ENCODE results near the gene USP31.

Gene USP31

DNA sequence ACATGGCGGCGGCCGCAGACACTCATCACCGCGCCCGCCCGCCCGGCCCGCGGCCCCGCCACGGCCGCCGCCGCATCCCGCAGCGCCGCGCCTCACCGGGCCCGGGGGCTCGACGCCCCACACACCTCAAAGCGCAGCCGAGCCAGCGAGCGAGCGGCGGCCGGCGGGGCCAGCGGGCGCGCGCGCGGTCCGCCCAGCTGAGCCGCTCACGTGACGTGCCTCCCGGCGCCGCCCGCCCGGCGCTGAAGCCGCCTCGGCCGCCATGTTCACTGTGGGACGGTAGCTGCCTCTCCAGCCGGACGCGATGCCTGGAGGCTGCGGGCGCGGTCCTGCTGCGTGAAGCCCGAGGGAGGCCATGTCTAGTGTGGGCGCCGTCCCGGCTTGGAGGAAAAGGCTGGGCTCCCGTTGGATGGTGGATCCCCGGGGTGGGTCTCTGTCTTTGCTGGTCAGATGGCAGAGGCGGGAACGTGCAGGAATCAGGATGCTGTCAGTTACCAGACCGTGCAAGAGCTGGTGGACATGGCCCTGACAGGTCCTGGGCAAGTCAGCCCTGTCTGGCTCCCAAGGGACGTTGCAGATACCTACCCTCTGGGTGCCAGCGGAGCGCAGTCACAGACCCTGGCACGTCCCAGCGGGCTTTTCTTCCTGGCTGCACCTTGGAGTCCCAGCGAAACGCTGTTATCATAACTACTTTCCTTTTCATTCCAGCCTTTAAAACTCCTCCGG, at the start of gene USP31:
TSS of gene USP31 (minus strand) at position 186 of the 726 bp plus-strand sequence. CDS start at position 4, 182 bp downstream.
- Histone ChIP-seq H3K4me3 (ENCODE audit: low read depth, low read length) (peak within 1 kb of the TSS; percentile 72), H3K27ac (peak within 1 kb of the TSS; percentile 32), H3K36me3 (replicated peaks) (no peaks in the 10 kb centered on the region), H3K27me3 (replicated peaks) (no peaks in the 10 kb centered on the region)
- in situ Hi-C loops (cut with HindIII; ENCODE audit: low pct_ligation_motif_present, low sequenced_read_pairs) = no loop called here
- TF ChIP-seq, protein P1, sequence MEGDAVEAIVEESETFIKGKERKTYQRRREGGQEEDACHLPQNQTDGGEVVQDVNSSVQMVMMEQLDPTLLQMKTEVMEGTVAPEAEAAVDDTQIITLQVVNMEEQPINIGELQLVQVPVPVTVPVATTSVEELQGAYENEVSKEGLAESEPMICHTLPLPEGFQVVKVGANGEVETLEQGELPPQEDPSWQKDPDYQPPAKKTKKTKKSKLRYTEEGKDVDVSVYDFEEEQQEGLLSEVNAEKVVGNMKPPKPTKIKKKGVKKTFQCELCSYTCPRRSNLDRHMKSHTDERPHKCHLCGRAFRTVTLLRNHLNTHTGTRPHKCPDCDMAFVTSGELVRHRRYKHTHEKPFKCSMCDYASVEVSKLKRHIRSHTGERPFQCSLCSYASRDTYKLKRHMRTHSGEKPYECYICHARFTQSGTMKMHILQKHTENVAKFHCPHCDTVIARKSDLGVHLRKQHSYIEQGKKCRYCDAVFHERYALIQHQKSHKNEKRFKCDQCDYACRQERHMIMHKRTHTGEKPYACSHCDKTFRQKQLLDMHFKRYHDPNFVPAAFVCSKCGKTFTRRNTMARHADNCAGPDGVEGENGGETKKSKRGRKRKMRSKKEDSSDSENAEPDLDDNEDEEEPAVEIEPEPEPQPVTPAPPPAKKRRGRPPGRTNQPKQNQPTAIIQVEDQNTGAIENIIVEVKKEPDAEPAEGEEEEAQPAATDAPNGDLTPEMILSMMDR (IDR thresholded peaks at IDR 0.05; ENCODE audit: low read depth, low read length, missing control alignments) = no peak
- DNase-seq = peak; percentile 95

DNA sequence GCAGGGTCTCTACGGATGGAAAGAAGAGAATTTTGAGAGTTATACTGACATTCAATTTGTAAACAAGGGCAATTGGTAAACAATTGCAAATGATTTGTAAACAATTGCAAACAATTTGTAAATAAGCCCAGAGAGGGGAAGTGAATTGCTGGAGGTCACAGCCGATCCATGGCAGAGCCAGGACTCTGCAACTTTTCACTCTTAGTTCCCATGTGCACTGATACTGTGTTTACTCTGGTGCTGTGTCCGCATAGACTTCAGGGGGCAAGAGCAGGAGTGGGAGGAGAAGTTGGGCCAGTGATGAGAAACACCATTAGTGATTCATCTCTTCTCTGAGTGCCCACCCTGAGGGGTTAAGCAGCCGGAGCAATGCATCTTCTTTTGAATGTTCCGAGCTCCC, 47.3 kb upstream of the USP31 start:
- Histone ChIP-seq H3K27me3 (replicated peaks) (no peaks in the 10 kb centered on the region), H3K4me3 (ENCODE audit: low read depth, low read length) (no peak overlapping the region), H3K36me3 (replicated peaks) (no peaks in the 10 kb centered on the region), H3K27ac (no peak overlapping the region)
- TF ChIP-seq, protein P1 (IDR thresholded peaks at IDR 0.05; ENCODE audit: low read depth, low read length, missing control alignments) = no peak
- in situ Hi-C loops (cut with HindIII; ENCODE audit: low pct_ligation_motif_present, low sequenced_read_pairs) = no loop called here
- no peak for DNase-seq

DNA sequence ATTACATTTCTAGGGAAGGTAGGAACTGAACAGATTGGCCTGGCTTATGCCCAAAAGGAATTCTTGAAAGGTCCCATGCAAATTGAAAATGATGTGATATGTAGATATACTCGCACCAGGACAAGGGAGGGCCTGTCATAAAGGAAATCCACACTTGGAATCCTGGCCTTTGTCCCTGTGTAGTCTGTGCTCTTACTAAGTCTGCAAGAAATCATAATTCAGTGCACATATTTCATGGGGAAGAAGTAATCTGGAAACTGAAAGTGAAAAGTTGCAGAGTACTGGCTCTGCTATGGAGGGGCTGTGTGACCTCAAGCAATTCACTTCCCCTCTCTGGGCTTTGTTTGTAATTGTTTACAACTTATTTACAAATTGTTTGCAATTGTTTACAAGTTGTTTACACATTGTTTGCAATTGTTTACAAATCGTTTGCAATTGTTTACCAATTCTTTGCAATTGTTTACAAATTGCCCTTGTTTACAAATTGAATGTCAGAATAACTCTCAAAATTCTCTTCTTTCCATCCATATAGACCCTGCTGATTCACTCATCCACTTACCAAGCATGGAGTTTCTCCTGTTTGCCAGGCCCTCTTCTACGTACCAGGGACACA, 46.2 kb upstream of the USP31 start:
- TF ChIP-seq, protein P1 (IDR thresholded peaks at IDR 0.05; ENCODE audit: low read depth, low read length, missing control alignments) = no peak
- Histone ChIP-seq H3K27ac (no peak overlapping the region), H3K4me3 (ENCODE audit: low read depth, low read length) (no peak overlapping the region), H3K27me3 (replicated peaks) (no peaks in the 10 kb centered on the region), H3K36me3 (replicated peaks) (no peaks in the 10 kb centered on the region)
- no peak for DNase-seq
- in situ Hi-C loops (cut with HindIII; ENCODE audit: low pct_ligation_motif_present, low sequenced_read_pairs) = no loop called here

DNA sequence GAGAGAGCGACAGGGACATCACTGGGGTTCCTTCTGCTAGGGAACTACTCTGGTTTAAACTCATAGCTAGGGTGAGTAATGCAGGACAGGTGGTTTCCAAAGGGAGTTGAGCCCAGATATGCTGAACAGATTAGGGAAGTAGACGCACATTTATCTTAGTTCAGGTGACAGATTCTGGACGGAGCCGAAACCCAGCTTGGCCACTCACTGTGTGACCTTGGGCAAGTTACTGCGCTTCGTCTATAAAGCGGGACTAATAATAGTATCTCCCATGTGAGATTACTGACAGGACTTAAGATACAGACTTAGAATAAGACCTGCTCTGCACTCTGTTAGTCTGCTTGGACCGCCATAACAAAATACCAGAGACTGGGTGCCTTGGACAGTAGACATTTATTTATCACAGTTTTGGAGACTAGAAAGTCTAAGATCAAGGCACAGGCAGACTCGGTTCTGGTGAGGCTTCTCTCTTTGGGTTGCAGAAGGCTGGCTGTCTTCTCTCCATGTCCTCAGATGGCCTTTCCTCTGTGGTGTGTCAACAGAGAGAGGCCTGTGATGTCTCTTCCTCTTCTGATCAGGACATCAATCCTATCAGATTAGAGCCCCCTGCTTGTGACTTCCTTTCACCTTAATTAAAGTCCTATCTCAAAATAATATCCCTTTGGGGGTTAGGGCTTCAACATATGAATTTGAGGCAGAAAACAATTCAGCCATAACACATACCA, 45.4 kb upstream of the USP31 start:
- no peak for DNase-seq
- Histone ChIP-seq H3K27me3 (replicated peaks) (no peaks in the 10 kb centered on the region), H3K27ac (no peak overlapping the region), H3K4me3 (ENCODE audit: low read depth, low read length) (no peak overlapping the region), H3K36me3 (replicated peaks) (no peaks in the 10 kb centered on the region)
- in situ Hi-C loops (cut with HindIII; ENCODE audit: low pct_ligation_motif_present, low sequenced_read_pairs) = no loop called here
- TF ChIP-seq, protein P1 (IDR thresholded peaks at IDR 0.05; ENCODE audit: low read depth, low read length, missing control alignments) = no peak

GRCh38 chr16:23188911-23189310, 39.7 kb upstream of the USP31 start:
- H3K27me3 ChIP-seq (replicated peaks) = peaks cover 6% of the 10 kb centered on the region
- TF ChIP-seq, protein P1 (IDR thresholded peaks at IDR 0.05; ENCODE audit: low read depth, low read length, missing control alignments) = no peak
- in situ Hi-C loops (cut with HindIII; ENCODE audit: low pct_ligation_motif_present, low sequenced_read_pairs) = no loop called here
- DNase-seq = no peak
- H3K27ac ChIP-seq = no peak overlapping the region
- H3K36me3 ChIP-seq (replicated peaks) = no peaks in the 10 kb centered on the region
- H3K4me3 ChIP-seq (ENCODE audit: low read depth, low read length) = no peak overlapping the region

Data from brain microvascular endothelial cell (primary cell).